HG03066 (cell line): Measurements from ENCODE around the gene DDX39B.
"Not testable (repeated sequence)": the region's sequence is repeated elsewhere in the genome, so short reads cannot be mapped to it uniquely, and the experiment has no call there.

ENCODE experiments used
- ATAC-seq: cut with Tn5 transposase; IDR thresholded peaks from one replicate; pipeline ENCODE4 v1.9.1; 2021; ENCODE audit warnings: low read depth; ENCODE audit not compliant: unreplicated experiment

The DDX39B gene

GRCh38 chr6:31541658-31542521 lies at the start of gene DDX39B:
TSS of gene DDX39B (minus strand) at chr6:31542003. CDS start at chr6:31540532, 1,471 bp downstream.
- ATAC-seq, result peak; percentile 65

GRCh38 chr6:31590691-31591090 lies 48.9 kb upstream of the DDX39B start:
- ATAC-seq, result not testable (repeated sequence)

GRCh38 chr6:31588871-31589650 lies 47.3 kb upstream of the DDX39B start:
- no peak for ATAC-seq

DNA sequence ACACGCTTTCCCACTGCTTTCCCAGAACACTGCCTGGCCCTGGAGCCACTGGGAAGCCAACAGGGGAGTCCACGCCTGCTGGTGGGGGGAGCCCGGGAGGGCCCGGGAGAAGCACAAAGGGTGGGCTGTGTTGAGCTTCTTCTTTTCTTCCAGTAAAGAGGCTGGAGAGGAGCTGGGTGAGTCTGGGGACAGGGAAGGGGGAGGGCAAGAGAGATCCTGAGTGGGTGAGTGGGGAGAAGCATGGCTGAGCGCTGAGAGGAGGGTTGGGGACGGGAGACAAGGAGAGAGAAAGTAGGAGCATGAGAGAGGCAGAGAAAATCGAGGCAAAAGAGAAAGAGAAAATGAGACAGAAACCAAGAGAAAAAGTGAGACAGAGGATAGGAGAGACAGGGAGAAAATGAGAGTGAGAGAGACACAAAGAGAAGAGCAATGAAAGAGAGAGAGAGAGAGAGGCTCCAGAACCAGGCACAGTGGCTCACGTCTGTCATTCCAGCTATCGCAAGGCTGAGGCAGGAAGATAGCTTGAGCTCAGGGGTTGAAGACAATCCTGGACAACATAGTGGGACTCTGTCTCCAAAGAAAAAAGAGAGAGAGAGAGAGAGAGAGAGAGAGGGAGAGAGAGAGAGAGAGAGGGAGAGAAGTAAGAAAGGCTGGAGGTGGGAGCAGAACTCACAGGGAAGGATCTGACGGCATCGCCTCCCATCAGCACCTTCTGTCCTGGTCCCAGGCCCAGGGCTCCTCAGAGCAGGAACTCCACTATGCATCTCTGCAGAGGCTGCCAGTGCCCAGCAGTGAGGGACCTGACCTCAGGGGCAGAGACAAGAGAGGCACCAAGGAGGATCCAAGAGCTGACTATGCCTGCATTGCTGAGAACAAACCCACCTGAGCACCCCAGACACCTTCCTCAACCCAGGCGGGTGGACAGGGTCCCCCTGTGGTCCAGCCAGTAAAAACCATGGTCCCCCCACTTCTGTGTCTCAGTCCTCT lies 46.3 kb upstream of the DDX39B start:
- ATAC-seq, result no peak

GRCh38 chr6:31586599-31587281 lies 44.9 kb upstream of the DDX39B start:
- no peak for ATAC-seq

- ATAC-seq, result no peak
These were observed 44.2 kb upstream of the DDX39B start, which contains the start of gene LST1 for GRCh38 chr6:31586008-31586407. TSS of gene LST1 (plus strand) at chr6:31586277. CDS start at chr6:31587300, 1,023 bp downstream.

GRCh38 chr6:31585491-31585890 lies 43.7 kb upstream of the DDX39B start:
- ATAC-seq, result no peak

DNA sequence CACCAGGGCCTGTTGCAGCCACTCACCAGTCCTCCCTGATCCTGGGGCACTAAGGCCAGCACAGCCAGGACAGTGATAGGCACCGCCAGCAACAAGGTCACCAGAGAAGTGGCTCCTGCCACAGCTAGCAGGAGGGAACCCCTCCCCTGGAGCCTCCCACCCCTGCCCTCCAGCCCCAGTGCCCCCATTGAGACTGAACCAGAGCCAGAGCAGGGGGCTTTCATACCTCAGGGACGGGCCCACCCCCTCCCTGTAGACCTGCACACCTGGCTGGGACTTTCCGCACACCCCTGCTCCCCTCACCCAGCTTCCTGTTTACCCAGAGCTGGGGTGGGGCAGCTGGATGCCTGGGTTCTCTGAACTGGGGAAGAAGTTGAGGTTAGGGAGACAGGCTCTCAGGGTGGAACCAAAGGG lies 40.4 kb upstream of the DDX39B start, which contains the start of gene LTB:
LTB (minus strand) TSS at position 195 of the 414 bp plus-strand sequence; CDS start at position 188, 7 bp downstream.
- ATAC-seq, result no peak

- ATAC-seq, result no peak
These were observed 39.8 kb upstream of the DDX39B start for GRCh38 chr6:31581434-31582229.

GRCh38 chr6:31580807-31581433 lies 39.1 kb upstream of the DDX39B start:
- peak; percentile 58 for ATAC-seq

- ATAC-seq, result peak; percentile 6
These were observed 38.6 kb upstream of the DDX39B start for GRCh38 chr6:31580438-31580740.

DNA sequence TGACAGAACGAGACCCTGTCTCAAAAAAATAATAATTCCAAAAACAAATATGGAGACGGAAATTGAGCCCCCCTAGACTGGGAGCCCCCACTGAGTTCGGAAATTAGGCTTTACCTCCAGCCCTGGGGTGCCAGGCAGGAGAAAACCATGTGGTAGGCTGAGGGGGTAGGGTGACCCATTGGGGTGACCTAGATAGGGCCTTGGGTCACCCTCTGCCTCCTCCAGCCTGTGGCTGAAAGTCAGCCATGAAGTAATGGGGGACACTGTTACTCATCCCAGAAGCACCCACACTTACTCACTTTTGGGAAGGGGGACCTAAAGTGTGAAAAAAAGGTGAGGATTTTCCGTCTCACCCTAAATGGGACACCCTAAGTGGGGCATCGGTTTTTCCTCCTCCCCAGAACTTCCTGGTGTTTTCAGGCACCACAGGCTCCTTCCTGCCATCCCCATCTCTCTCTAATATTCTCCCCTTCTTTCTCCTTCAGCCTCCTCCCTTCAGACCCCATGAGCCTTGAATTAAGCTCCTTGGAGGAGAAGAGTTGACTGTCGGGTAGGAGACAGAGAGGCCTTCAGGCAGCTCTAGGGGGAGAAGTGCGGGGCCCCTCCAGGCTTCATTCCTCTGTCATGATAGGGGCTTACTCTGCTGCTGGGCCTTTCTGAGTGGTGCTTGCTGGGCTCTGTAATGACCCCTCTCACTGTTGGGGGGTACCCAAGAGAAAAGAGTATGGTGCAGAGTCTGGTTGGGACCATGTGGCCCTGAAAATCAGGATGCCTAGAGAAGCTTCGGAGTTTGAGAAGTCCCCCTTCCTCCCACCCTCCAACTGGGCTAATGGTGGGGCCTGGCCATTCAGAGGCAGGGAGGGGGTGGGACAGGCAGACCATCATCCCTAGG lies 38.0 kb upstream of the DDX39B start:
- ATAC-seq, result no peak

GRCh38 chr6:31579119-31579505 lies 37.3 kb upstream of the DDX39B start:
- no peak for ATAC-seq

- no peak for ATAC-seq
These were observed 36.6 kb upstream of the DDX39B start for GRCh38 chr6:31578184-31579118.

DNA sequence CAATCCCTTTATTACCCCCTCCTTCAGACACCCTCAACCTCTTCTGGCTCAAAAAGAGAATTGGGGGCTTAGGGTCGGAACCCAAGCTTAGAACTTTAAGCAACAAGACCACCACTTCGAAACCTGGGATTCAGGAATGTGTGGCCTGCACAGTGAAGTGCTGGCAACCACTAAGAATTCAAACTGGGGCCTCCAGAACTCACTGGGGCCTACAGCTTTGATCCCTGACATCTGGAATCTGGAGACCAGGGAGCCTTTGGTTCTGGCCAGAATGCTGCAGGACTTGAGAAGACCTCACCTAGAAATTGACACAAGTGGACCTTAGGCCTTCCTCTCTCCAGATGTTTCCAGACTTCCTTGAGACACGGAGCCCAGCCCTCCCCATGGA lies 35.8 kb upstream of the DDX39B start:
- ATAC-seq, result no peak

GRCh38 chr6:31576897-31577578 lies 35.2 kb upstream of the DDX39B start:
- no peak for ATAC-seq
